22Rv1 (cell line): ENCODE results near the gene JSRP1.

ENCODE experiments used
- CTCF ChIP-seq: fragments of 450-650 bp; IDR thresholded peaks from 2 replicates; pipeline ENCODE4 v1.5.1; 2017; ENCODE audit warnings: mild to moderate bottlenecking
- ZFX ChIP-seq: fragments of 450-650 bp; IDR thresholded peaks from 2 replicates; pipeline ENCODE4 v1.6.1; 2017; ENCODE audit warnings: antibody characterized with exemption, borderline replicate concordance

GRCh38 chr19:2240881-2241760, 15.1 kb downstream of the JSRP1 start:
- no peak for TF ChIP-seq CTCF
- no peak for TF ChIP-seq ZFX
